ENCODE results near the gene NTN4. TPM values are rescaled to one million over a fixed set of nuclear protein-coding genes. Genes with fewer than 3 reads are reported as not detected.
"Not testable (repeated sequence)": the region's sequence is repeated elsewhere in the genome, so short reads cannot be mapped to it uniquely, and the experiment has no call there.

NTN4 gene
- total RNA-seq, 2 donors from 2014 or later = 72.3 to 79.2 TPM

- Histone ChIP-seq H3K27ac (no peak overlapping the region), H3K9me3 (no peaks in the 10 kb centered on the region)
Measured at GRCh38 chr12:95622879-95623278, 167.7 kb downstream of the NTN4 start.

DNA sequence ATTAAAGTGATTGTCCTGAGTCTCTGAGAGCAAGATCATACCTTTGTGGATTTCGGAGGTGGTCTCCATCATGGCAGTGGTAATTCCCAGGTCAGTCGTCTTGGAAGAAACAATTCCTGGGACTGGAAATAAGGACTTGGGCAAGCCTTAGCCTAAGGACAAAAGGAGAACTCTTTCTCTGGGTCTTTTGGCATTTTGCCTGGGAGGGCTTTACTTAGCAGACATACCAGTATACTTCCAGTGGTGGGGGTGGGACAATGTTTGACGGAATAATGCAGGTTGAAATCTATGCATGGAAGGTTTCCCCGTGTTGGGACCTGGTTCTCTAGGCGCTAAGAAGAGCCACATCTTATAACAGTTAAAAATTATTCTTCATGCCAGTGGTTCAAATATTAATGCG lies 168.8 kb downstream of the NTN4 start:
- no peak overlapping the region for H3K27ac ChIP-seq
- TF ChIP-seq CTCF (IDR thresholded peaks at IDR 0.05) = no peak
- H3K9me3 ChIP-seq = no peaks in the 10 kb centered on the region
- no peak for ATAC-seq (ENCODE audit: insufficient number of reproducible peaks, low FRiP score, low read depth)
- no peaks in the 10 kb centered on the region for H3K27me3 ChIP-seq (replicated peaks; ENCODE audit: insufficient read depth)
- H3K36me3 ChIP-seq = no peaks in the 10 kb centered on the region
- DNase-seq (ENCODE audit: low spot score) = no peak
- peaks cover 0 to 3% of the 10 kb centered on the region in 2 donors for H3K4me1 ChIP-seq (ENCODE audit: control insufficient read depth in 1 of 2, low read depth in 2 of 2)
- no peak overlapping the region for H3K4me3 ChIP-seq

More at GRCh38 chr12:95622879-95623278, 167.7 kb downstream of the NTN4 start:
- Histone ChIP-seq H3K4me3 (no peak overlapping the region), H3K36me3 (no peaks in the 10 kb centered on the region), H3K27me3 (replicated peaks; ENCODE audit: insufficient read depth) (no peaks in the 10 kb centered on the region), H3K4me1 (ENCODE audit: control insufficient read depth in 1 of 2, low read depth in 2 of 2) (peaks cover 0 to 3% of the 10 kb centered on the region in 2 donors)
- ATAC-seq (ENCODE audit: insufficient number of reproducible peaks, low FRiP score, low read depth) (no peak), DNase-seq (ENCODE audit: low spot score) (no peak)
- TF ChIP-seq CTCF (IDR thresholded peaks at IDR 0.05) = no peak

- H3K9me3 ChIP-seq = no peaks in the 10 kb centered on the region
Measured at GRCh38 chr12:95620171-95620570, 170.4 kb downstream of the NTN4 start.

DNA sequence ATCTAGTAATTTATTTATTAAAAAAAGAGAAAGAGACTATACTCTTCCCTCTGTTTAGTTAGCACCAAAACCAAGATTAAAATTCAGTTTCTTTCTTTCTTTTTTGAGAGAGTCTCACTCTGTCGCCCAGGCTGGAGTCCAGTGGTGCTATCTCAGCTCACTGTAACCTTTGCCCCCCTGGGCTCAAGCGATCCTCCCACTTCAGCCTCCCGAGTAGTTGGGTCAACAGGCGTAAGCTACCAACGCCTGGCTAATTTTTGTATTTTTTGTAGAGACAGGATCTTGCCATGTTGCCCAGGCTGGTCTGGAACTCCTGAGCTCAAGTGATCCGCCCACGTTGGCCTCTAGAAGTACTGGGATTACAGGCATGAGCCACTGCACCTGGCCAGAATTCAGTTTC lies 174.1 kb downstream of the NTN4 start:
- not testable (repeated sequence) for H3K27ac ChIP-seq; H3K36me3 ChIP-seq; ATAC-seq (ENCODE audit: insufficient number of reproducible peaks, low FRiP score, low read depth); DNase-seq (ENCODE audit: low spot score); H3K4me3 ChIP-seq; H3K9me3 ChIP-seq; H3K27me3 ChIP-seq (replicated peaks; ENCODE audit: insufficient read depth); H3K4me1 ChIP-seq (ENCODE audit: control insufficient read depth in 1 of 2, low read depth in 2 of 2)

More at GRCh38 chr12:95620171-95620570, 170.4 kb downstream of the NTN4 start:
- H3K4me3 ChIP-seq = no peak overlapping the region
- no peaks in the 10 kb centered on the region for H3K36me3 ChIP-seq
- no peak overlapping the region for H3K27ac ChIP-seq
- DNase-seq (ENCODE audit: low spot score) (no peak), ATAC-seq (ENCODE audit: insufficient number of reproducible peaks, low FRiP score, low read depth) (no peak)
- H3K4me1 ChIP-seq (ENCODE audit: control insufficient read depth in 1 of 2, low read depth in 2 of 2) = peaks cover 0 to 3% of the 10 kb centered on the region in 2 donors
- TF ChIP-seq CTCF (IDR thresholded peaks at IDR 0.05) = no peak
- no peaks in the 10 kb centered on the region for H3K27me3 ChIP-seq (replicated peaks; ENCODE audit: insufficient read depth)

DNA sequence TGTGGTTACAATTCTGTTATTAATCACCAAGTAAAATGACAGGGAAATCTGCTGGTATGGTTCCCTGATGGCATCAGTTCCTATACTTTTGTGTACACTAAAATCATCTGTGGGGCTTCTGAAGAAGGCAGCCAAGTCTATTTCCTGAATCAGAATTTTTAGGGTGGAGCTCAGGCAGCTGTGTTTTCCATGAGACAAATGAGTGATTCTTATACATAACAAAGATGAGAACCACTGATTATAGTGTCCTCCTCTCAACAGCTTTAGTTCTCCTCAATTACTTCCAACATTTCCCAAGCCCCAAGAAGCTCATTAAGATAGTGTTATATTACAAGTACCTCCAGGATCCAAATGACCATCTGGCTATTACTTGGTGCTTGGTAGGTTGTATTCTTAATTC lies 174.8 kb downstream of the NTN4 start:
- no peak for TF ChIP-seq CTCF (IDR thresholded peaks at IDR 0.05)
- no peak for DNase-seq (ENCODE audit: low spot score)
- Histone ChIP-seq H3K27ac (no peak overlapping the region), H3K9me3 (no peaks in the 10 kb centered on the region), H3K36me3 (no peaks in the 10 kb centered on the region), H3K27me3 (replicated peaks; ENCODE audit: insufficient read depth) (no peaks in the 10 kb centered on the region), H3K4me3 (no peak overlapping the region), H3K4me1 (ENCODE audit: control insufficient read depth in 1 of 2, low read depth in 2 of 2) (no peaks in the 10 kb centered on the region)
- no peak for ATAC-seq (ENCODE audit: insufficient number of reproducible peaks, low FRiP score, low read depth)

GRCh38 chr12:95614390-95614982 lies 176.1 kb downstream of the NTN4 start:
- no peak overlapping the region for H3K4me3 ChIP-seq
- no peaks in the 10 kb centered on the region for H3K27me3 ChIP-seq (replicated peaks; ENCODE audit: insufficient read depth)
- ATAC-seq (ENCODE audit: insufficient number of reproducible peaks, low FRiP score, low read depth) = no peak
- no peaks in the 10 kb centered on the region for H3K9me3 ChIP-seq
- no peak for DNase-seq (ENCODE audit: low spot score)
- H3K27ac ChIP-seq = no peak overlapping the region
- TF ChIP-seq CTCF (IDR thresholded peaks at IDR 0.05) = no peak
- H3K4me1 ChIP-seq (ENCODE audit: control insufficient read depth in 1 of 2, low read depth in 2 of 2) = peaks cover 0 to 3% of the 10 kb centered on the region in 2 donors
- no peaks in the 10 kb centered on the region for H3K36me3 ChIP-seq

Measured in thoracic aorta (tissue), 2 donors.